Non-pigmented ciliary epithelial cell (primary cell): Measurements from ENCODE around the gene ACOT4.
"Not testable (repeated sequence)": the region's sequence is repeated elsewhere in the genome, so short reads cannot be mapped to it uniquely, and the experiment has no call there.

ENCODE experiments used
- DNase-seq: peaks from one replicate; pipeline ENCODE4 v3.0.0-alpha.2; 2010; ENCODE audit warnings: low read depth

Gene ACOT4

DNA sequence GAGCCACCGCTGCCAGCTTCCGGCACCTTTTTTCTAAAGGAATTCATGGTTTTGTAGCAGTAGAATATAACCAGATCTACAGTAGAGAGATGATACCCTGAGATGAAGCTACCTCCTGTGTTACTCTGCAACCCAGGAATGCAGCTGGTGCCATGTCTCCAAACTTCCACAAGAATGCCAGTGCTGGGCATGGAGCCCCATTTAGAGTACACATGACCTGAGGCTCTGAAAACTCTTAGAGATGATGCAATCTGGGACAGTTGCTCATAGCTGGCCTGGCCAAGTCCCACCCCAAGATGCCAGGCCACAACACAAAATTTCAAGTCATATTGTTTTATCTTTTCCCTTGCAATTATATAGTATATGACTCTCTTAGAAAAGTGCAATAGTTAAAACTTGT, 14.5 kb upstream of the ACOT4 start:
- not testable (repeated sequence) for DNase-seq

- not testable (repeated sequence) for DNase-seq
These were observed 9.3 kb upstream of the ACOT4 start for GRCh38 chr14:73582102-73582979.

DNA sequence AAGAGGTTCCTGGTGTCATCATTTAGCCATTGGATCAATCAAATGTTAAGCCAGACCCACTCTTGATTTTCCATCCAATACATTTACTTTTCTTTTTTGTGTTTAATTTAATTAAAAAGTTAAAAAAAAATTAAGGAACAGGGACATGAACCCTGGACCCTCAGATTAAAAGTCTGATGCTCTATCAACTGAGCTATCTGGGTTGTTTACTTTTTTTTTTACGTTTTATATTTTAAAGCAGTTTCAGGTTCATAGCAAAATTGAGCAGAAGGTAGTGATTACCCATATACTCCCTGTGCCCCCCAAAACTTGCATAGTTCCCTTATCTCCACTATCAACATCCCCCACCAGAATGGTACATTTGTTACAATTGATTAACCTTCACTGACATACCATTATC, 3.0 kb upstream of the ACOT4 start:
- no peak for DNase-seq

DNA sequence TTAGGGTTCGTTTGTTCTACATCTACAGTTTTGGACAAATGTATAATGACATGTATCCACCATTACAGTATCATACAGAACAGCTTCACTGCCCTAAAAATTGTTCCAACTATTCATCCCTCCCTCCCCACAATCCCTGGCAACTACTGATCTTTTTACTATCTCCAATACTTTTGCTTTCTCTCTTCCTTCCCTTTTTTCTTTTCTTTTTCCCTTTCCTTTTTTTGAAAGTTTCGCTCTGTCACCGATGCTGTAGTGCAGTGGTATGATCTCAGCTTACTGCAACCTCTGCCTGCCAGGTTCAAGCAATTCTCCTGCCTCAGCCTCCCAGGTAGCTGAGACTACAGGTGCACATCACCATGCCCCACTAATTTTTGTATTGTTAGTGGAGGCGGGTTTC, 2.6 kb upstream of the ACOT4 start:
- no peak for DNase-seq

DNA sequence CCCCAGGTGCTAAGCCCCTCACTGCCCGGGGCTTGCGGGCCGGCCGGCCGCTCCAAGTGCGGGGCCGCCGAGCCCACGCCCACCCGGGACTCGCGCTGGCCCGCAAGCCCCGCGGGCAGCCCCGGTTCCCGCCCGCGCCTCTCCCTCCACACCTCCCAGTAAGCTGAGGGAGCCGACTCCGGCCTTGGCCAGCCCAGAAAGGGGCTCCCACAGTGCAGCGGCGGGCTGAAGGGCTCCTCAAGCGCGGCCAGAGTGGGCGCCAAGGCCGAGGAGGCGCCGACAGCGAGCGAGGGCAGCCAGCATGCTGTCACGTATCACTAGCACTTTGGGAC, 1.0 kb upstream of the ACOT4 start:
- DNase-seq, result not testable (repeated sequence)

GRCh38 chr14:73594491-73594890, 2.8 kb downstream of the ACOT4 start:
- DNase-seq, result no peak

- no peak for DNase-seq
These were observed 7.8 kb downstream of the ACOT4 start for GRCh38 chr14:73599499-73599898.

DNA sequence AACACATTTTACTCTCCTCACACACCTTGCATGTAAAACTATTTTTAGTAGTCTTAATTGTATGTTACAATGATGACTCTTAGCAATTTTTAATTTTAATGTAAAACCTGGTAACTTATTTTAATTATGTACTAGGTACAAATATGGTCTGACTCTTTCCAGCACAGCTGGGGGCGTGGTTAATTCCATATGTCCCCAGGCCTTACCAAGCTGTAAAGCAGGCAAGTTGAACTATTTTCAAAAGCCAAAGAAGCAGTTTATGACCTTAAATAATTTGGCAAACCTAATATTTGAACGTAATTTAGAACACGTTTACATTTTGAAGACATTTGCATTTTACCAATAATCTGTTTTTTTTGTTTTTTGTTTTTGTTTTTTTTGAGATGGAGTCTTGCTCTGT, 11.3 kb downstream of the ACOT4 start:
- DNase-seq, result no peak

GRCh38 chr14:73606271-73606670, 14.6 kb downstream of the ACOT4 start:
- DNase-seq, result no peak

GRCh38 chr14:73607241-73607640, 15.6 kb downstream of the ACOT4 start:
- no peak for DNase-seq

- no peak for DNase-seq
These were observed 19.0 kb downstream of the ACOT4 start for GRCh38 chr14:73610687-73611086.

- no peak for DNase-seq
These were observed 20.8 kb downstream of the ACOT4 start, which contains the start of gene ACOT6 for GRCh38 chr14:73612339-73613045. Gene ACOT6 (plus strand): TSS chr14:73612517. CDS start chr14:73612572, 55 bp downstream.

GRCh38 chr14:73613046-73613383, 21.3 kb downstream of the ACOT4 start:
- no peak for DNase-seq

DNA sequence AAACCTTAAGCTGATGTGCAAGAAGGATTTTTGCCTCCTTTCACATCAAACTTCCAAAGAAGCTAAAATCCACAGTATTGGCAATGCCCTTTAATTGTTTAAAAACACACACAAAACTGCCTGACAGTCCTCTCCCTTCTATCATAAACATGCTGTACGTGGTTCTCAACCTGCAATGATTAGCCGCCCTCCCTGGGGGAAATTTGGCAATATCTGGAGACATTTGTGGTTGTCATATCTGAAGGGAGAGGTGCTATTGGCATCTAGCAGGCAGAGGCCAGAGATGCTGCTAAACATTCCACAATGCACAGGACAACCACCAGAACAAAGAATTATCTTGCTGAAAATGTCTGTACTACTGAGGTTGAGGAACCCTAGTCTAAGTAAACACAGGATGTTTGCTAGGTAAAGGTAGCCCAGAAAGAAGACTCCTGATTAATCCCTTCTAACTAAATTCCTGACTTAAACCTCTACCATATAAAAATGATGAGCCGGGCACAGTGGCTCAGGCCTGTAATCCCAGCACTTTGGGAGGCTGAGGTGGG, 21.8 kb downstream of the ACOT4 start:
- DNase-seq, result no peak

DNA sequence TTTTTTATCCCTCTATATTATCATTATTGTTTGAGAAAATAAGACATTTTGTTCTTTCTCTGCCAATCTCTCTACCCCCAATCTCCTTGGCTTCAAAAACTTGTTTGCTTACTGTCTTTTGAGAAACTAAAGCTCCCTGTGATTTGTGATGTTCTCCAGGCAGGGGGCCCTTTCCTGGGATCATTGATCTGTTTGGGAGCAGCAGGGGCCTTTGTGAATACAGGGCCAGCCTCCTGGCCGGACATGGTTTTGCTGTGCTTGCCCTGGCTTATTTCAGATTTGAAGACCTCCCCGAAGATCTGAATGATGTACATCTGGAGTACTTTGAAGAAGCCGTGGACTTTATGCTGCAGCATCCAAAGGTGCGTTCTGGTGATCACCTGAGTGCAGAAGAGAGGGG, 25.2 kb downstream of the ACOT4 start:
- DNase-seq, result no peak

DNA sequence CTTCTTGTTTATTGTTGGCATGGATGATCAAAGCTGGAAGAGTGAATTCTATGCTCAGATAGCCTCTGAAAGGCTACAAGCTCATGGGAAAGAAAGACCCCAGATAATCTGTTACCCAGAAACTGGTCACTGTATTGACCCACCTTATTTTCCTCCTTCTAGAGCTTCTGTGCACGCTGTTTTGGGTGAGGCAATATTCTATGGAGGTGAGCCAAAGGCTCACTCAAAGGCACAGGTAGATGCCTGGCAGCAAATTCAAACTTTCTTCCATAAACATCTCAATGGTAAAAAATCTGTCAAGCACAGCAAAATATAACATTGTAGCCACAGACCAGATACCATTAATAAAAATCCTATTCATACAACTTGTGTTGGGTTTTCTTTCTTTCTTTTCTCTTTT, 27.9 kb downstream of the ACOT4 start:
- DNase-seq, result no peak

DNA sequence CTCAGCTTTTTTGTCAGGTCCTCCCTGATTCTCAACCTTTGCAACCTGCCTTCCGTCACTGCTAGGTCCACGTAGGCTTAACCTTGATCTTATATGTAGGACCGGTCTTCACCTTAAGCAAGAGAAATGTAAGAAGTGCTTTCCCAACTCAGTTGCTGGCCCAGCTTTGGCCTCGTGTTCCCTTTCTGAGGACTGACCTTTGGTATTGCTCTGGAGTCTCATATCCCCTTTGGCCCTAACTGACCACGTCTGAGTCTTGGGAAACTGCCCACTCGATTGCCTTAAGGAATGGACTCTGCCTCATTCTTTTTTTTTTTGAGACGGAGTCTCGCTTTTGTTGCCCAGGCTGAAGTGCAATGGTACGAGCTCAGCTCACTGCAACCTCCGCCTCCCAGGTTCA, 28.6 kb downstream of the ACOT4 start:
- DNase-seq, result no peak

- DNase-seq, result no peak
These were observed 31.9 kb downstream of the ACOT4 start for GRCh38 chr14:73623504-73624054.

DNA sequence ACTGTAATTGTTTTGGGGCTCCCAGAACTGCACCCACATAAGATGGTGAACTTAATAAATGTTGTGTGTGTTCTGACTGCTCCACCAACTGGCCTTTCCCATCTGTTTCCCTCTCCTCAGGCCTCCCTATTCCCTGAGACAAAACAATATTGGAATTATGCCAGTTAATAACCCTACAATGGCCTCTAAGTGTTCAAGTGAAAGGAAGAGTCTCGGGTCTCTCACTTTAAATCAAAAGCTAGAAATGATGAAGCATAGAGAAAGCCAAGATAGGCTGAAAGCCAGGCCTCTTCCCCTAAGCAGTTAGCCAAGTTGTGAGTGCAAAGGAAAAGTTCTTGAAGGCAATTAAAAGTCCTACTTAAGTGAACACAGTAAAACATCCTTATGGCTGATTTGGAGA, 34.0 kb downstream of the ACOT4 start:
- DNase-seq, result no peak

DNA sequence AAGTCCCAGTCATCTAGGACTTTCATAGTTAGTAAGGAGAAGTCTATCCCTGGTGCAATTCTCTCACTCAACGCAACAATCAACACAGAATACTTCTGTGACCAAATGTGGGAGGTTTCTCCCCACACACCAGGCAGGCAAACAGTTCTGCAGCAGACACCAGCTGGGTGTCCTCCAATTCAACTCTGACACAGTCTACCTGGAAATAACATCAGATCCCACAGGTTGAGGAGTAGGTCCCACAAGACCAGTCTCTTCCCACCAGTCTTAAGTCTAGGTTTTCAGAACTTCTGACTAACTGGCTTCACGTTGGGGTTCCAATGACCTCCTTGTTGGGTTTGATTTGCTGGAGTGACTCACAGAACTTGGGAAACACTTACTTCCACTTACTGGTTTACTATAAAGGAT, 35.5 kb downstream of the ACOT4 start:
- no peak for DNase-seq

- no peak for DNase-seq
These were observed 38.5 kb downstream of the ACOT4 start for GRCh38 chr14:73630009-73630780.
